Suprapubic skin (tissue), 4 donors: ENCODE measurements around the gene LILRA5. TPM values are rescaled to one million over a fixed set of nuclear protein-coding genes. Genes with fewer than 3 reads are reported as not detected.
A peak's percentile ranks its signal among the peaks of the same experiment; 100 is the strongest.

Experiments
- DNase-seq, 2 donors: peaks; one replicate each; pipeline ENCODE4 v3.0.0-alpha.2; 2019; ENCODE audit warnings: low spot score in 2 of 2
- H3K27ac ChIP-seq: fragments of 200-600 bp; sonication (generic); one replicate; pipeline ENCODE4 v1.5.1; 2019
- H3K27me3 ChIP-seq: fragments of 200-600 bp; sonication (generic); one replicate; pipeline ENCODE4 v1.5.1; 2019
- H3K36me3 ChIP-seq: fragments of 200-600 bp; sonication (generic); one replicate; pipeline ENCODE4 v1.5.1; 2019
- H3K4me1 ChIP-seq: fragments of 200-600 bp; sonication (generic); one replicate; pipeline ENCODE4 v1.5.1; 2019
- H3K4me3 ChIP-seq: fragments of 200-600 bp; sonication (generic); one replicate; pipeline ENCODE4 v1.5.1; 2019; ENCODE audit warnings: mild to moderate bottlenecking
- H3K9me3 ChIP-seq: fragments of 200-600 bp; sonication (generic); one replicate; pipeline ENCODE4 v1.5.1; 2019
- EP300 ChIP-seq: sonication (generic); formaldehyde crosslinking; IDR thresholded peaks from one replicate; pipeline ENCODE4 v1.6.1; 2017; ENCODE audit warnings: antibody characterized with exemption
- POLR2A ChIP-seq, 2 donors: fragments of 450-650 bp; IDR thresholded peaks; one replicate each; pipeline ENCODE4 v1.6.1; 2017; ENCODE audit warnings: antibody characterized with exemption in 2 of 2, mild to moderate bottlenecking in 2 of 2, moderate library complexity in 2 of 2
- POLR2AphosphoS5 ChIP-seq, 3 donors: sonication (generic); formaldehyde crosslinking; IDR thresholded peaks; one replicate each; pipeline ENCODE4 v1.6.1; 2017; ENCODE audit warnings: antibody characterized with exemption in 3 of 3
- WGBS: methylation state at CpG from one replicate; pipeline ENCODE4 v1.1.5; 2018; 5-methylcytosine and 5-hydroxymethylcytosine counted together
- total RNA-seq, 4 donors: library from RNA; depleted of rRNA; stranded (reverse); fragments of >200 nt; gene quantifications; one replicate each; pipeline ENCODE4 v1.1.0, GENCODE V29; 2016
- TF ChIP-seq, protein P1 (sequence below), 2 donors: fragments of 200-600 bp in 1 of 2; fragments of 450-650 bp in 1 of 2; sonication (generic) in 1 of 2; IDR thresholded peaks; one replicate each; pipeline ENCODE4 v1.5.1; 2016 to 2019; ENCODE audit warnings: antibody characterized with exemption in 2 of 2, mild to moderate bottlenecking in 1 of 2, moderate library complexity in 1 of 2

Gene LILRA5
- total RNA-seq, 4 donors from 2014 or later = not detected

DNA sequence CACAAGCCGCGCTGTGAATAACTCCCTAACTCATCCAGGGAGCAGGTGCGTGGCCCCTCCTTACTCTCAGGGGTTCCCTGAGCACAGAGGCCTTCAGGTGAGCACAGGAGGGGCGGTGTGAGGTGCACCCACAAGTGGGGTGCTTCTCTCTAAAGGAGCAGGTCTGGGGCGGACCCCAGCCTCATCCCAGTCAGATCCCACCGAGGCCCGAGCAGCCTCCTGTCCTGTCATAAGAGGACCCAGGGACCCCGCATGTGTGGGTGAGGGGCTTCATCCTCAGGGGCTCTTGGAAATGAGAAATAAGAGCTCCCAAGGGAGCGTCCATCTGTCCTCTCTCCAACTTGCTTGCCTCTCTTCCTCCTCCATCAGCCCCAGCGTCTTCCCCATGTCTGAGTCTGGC, 3.0 kb upstream of the LILRA5 start:
- Histone ChIP-seq H3K27me3 (peaks cover 45% of the 10 kb centered on the region), H3K4me1 (no peaks in the 10 kb centered on the region), H3K27ac (no peak overlapping the region), H3K9me3 (no peaks in the 10 kb centered on the region), H3K36me3 (no peaks in the 10 kb centered on the region), H3K4me3 (no peak overlapping the region)
- 72% methylated on average over 8 of the region's 10 CpGs for WGBS
- TF ChIP-seq POLR2A (IDR thresholded peaks at IDR 0.05) = no peak
- no peak for TF ChIP-seq POLR2AphosphoS5 (IDR thresholded peaks at IDR 0.05)
- TF ChIP-seq, protein P1, sequence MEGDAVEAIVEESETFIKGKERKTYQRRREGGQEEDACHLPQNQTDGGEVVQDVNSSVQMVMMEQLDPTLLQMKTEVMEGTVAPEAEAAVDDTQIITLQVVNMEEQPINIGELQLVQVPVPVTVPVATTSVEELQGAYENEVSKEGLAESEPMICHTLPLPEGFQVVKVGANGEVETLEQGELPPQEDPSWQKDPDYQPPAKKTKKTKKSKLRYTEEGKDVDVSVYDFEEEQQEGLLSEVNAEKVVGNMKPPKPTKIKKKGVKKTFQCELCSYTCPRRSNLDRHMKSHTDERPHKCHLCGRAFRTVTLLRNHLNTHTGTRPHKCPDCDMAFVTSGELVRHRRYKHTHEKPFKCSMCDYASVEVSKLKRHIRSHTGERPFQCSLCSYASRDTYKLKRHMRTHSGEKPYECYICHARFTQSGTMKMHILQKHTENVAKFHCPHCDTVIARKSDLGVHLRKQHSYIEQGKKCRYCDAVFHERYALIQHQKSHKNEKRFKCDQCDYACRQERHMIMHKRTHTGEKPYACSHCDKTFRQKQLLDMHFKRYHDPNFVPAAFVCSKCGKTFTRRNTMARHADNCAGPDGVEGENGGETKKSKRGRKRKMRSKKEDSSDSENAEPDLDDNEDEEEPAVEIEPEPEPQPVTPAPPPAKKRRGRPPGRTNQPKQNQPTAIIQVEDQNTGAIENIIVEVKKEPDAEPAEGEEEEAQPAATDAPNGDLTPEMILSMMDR (IDR thresholded peaks at IDR 0.05) = no peak
- TF ChIP-seq EP300 = no peak
- DNase-seq = peak in 1 of 2 donors; percentile 69

DNA sequence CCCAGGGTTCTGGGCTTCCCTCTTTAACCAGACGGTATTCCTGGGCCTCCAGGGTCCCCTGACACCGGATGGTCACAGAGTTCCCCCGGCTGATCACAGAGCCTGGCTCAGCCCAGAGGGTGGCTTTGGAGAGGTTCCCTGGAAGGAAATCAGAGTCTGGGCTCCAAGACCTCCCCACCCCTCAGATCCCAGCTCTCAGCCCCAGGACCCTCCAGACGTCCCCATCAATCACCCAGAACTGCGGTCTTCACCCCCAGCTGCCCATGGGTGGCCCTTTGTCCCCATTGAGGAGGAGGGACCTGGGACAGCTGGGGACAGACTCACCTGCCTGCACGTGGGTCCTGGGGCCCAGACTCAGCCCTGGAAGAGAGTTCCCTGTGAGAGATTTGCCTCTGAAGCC, 955 bp downstream of the LILRA5 start:
- Histone ChIP-seq H3K4me3 (no peak overlapping the region), H3K27me3 (peaks cover 25% of the 10 kb centered on the region), H3K27ac (no peak overlapping the region), H3K4me1 (no peaks in the 10 kb centered on the region), H3K36me3 (no peaks in the 10 kb centered on the region), H3K9me3 (no peaks in the 10 kb centered on the region)
- no peak for TF ChIP-seq POLR2A (IDR thresholded peaks at IDR 0.05)
- TF ChIP-seq, protein P1 (IDR thresholded peaks at IDR 0.05) = no peak
- no peak for TF ChIP-seq POLR2AphosphoS5 (IDR thresholded peaks at IDR 0.05)
- TF ChIP-seq EP300 = no peak
- WGBS = no CpG with 5 or more reads among the region's 6 CpGs
- no peak for DNase-seq

DNA sequence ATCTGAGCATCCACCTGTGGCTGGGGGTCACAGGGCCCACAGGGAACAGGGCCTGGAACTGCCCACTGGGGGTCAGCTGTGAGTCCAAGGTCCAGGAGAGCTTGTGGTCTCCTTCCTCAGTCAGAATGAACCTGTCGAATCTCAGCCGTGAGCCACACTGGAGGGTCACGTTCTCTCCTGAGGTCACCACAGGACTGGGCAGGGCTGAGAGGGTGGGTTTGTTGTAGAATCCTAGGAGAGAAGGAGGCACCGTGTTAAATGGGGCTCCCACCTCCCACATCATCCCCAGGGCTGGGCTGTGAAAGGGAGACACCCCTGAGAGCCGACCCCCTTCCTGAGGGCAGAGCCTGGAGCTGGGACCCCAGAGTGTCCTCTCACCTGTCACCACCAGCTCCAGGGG, 1.5 kb downstream of the LILRA5 start:
- Histone ChIP-seq H3K4me1 (no peaks in the 10 kb centered on the region), H3K9me3 (no peaks in the 10 kb centered on the region), H3K36me3 (no peaks in the 10 kb centered on the region), H3K27me3 (peaks cover 25% of the 10 kb centered on the region), H3K4me3 (no peak overlapping the region), H3K27ac (no peak overlapping the region)
- DNase-seq = no peak
- WGBS = 75% methylated on average over 2 of the region's 5 CpGs
- no peak for TF ChIP-seq POLR2A (IDR thresholded peaks at IDR 0.05)
- TF ChIP-seq POLR2AphosphoS5 (IDR thresholded peaks at IDR 0.05) = no peak
- TF ChIP-seq EP300 = no peak

DNA sequence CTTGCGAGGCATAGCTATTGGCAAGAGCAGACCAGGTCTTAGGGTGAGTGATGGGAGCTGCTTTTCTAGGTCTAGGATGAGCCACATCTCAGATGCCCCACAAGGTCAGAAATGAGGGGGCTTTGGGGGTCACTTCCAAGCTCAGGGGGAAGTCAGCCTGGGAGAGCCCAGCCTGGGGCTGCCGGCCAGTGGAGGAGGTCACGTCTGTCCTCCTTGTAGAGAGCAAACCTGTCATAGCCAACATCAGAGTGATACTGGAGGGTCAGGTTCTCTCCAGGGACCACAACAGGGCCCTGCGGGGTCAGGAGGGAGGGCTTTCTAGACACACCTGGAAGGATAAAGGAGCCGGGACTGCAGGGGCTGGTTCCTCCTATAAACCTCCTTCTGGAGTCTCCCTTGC, 2.4 kb downstream of the LILRA5 start:
- Histone ChIP-seq H3K4me1 (no peaks in the 10 kb centered on the region), H3K36me3 (no peaks in the 10 kb centered on the region), H3K27ac (no peak overlapping the region), H3K9me3 (no peaks in the 10 kb centered on the region), H3K27me3 (peaks cover 28% of the 10 kb centered on the region), H3K4me3 (no peak overlapping the region)
- no peak for DNase-seq
- no peak for TF ChIP-seq POLR2AphosphoS5 (IDR thresholded peaks at IDR 0.05)
- TF ChIP-seq POLR2A (IDR thresholded peaks at IDR 0.05) = no peak
- no peak for TF ChIP-seq EP300
- TF ChIP-seq, protein P1 (IDR thresholded peaks at IDR 0.05) = no peak
- WGBS = 92% methylated on average over 3 of the region's 5 CpGs

DNA sequence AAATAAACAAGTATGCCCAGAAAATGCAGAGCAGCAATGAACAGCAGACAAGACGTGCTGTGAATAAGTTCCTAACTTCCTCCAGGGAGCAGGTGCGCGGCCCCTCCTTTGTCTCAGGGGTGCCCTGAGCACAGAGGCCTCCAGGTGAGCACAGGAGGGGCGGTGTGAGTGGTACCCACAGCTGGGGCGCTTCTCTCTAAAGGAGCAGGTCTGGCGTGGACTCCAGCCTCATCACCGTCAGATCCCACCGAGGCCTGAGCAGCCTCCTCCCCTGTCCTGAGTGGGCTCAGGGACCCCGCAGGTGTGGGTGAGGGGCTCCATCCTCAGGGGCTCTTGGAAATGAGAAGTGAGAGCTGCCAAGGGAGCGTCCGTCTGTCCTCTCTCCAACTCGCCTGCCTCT, 3.2 kb downstream of the LILRA5 start:
- TF ChIP-seq POLR2A (IDR thresholded peaks at IDR 0.05) = no peak
- no peak for TF ChIP-seq EP300
- no peak for TF ChIP-seq POLR2AphosphoS5 (IDR thresholded peaks at IDR 0.05)
- TF ChIP-seq, protein P1 (IDR thresholded peaks at IDR 0.05) = no peak
- peaks cover 31% of the 10 kb centered on the region for H3K27me3 ChIP-seq

More for the DNA sequence above, 3.2 kb downstream of the LILRA5 start:
- 77% methylated on average over 10 of the region's 12 CpGs for WGBS
- H3K9me3 ChIP-seq = no peaks in the 10 kb centered on the region
- no peak for DNase-seq
- no peaks in the 10 kb centered on the region for H3K36me3 ChIP-seq
- H3K27ac ChIP-seq = no peak overlapping the region
- H3K4me3 ChIP-seq = no peak overlapping the region
- no peaks in the 10 kb centered on the region for H3K4me1 ChIP-seq
